Activated CD4-positive, CD25-positive, alpha-beta regulatory T cell treated with anti-CD3 and anti-CD28 coated beads, Interleukin-2, amount 50 U/mL, for 16 hours (primary cell): Measurements from ENCODE around the gene EFCAB6.
"Not testable (repeated sequence)": the region's sequence is repeated elsewhere in the genome, so short reads cannot be mapped to it uniquely, and the experiment has no call there.

Source experiments
- DNase-seq: peaks from one replicate; pipeline ENCODE4 v3.0.0-alpha.2; 2020; ENCODE audit warnings: low read depth, low spot score

The EFCAB6 gene

DNA sequence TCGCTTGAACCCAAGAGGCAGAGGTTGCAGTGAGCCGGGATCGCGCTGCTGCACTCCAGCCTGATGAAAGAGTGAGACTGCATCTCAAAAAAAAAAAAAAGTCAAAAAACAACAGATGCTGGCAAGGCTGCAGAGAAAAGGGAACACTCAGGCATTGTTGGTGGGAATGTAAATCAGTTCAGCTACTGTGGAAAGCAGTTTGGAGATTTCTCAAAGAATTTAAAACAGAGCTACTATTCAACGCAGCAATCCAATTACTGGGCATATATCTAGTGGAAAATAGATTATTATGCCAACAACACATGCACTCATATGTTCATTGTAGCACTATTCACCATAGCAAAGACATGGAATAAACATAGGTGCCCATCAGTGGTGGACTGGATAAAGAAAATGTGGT lies 89.7 kb downstream of the EFCAB6 start:
- no peak for DNase-seq

DNA sequence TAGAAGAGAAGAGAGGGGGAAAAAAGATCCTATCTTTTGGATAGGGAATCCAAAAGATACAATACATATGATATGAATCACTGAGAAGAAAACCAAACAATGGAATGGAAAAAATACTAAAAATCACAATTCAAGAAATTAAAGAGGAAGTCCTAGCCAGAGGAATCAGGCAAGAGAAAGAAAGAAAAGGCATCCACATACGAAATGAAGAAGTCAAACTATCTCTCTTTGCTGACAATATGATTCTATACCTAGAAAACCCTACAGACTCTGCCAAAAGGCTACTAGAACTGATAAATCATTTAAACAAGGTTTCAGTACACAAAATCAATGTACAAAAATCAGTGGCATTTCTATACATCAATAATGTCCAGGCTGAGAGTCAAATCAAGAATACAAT lies 91.4 kb downstream of the EFCAB6 start:
- no peak for DNase-seq

DNA sequence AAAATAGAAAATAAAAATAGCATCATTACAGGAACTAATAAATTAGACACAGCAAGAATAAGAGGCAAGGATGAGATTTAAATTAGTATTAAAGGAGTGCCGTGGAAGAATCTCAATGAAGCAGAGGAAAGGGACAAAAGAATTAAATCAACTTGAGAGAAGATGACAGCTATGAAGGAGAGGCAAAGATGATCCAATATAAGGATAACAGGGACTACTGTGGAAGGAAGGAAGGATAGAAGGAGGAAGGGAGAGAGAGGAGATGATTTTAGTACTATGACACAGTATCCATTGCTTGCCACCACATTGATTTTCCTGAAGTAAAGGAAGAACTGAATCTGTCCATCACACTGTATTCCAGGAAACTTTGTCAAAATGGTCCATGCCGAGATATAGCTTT lies 98.0 kb downstream of the EFCAB6 start:
- no peak for DNase-seq

DNA sequence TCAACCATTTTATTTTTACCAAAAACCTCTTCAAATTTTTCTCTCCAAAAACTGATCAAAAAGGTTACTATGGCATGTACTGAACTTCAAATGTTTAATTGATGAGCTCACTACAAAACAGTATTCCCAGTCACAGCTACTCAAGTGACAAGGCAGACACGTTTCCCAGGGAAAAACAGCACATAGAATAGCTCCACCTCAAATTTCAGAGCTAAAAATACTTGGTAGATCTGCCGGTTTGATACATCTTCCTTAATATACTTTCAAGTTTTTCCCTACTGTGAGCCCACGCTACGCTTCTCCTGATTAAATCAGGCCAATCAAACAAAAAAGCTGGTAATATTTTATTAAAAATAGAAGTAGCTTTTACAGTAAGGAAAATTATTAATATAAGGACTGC lies 100.4 kb downstream of the EFCAB6 start:
- no peak for DNase-seq

DNA sequence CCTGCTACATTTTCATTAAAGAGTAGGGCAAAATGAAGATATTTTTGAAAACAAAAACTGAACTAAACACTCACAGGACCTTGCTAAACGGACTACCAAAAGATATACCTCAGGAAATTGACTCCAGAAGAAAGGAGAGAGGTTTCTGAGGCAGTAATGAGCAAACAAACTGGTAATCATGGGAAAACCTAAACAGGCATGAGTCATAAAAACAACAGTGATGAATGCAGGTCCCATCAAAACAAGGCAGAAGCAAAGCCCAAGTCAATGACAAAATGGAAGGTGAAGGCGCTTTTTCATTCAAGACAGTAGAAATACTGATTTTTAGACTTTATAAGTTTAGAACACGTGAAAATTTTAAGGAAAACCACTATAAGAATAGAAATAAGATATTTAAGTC lies 104.5 kb downstream of the EFCAB6 start:
- DNase-seq = no peak

DNA sequence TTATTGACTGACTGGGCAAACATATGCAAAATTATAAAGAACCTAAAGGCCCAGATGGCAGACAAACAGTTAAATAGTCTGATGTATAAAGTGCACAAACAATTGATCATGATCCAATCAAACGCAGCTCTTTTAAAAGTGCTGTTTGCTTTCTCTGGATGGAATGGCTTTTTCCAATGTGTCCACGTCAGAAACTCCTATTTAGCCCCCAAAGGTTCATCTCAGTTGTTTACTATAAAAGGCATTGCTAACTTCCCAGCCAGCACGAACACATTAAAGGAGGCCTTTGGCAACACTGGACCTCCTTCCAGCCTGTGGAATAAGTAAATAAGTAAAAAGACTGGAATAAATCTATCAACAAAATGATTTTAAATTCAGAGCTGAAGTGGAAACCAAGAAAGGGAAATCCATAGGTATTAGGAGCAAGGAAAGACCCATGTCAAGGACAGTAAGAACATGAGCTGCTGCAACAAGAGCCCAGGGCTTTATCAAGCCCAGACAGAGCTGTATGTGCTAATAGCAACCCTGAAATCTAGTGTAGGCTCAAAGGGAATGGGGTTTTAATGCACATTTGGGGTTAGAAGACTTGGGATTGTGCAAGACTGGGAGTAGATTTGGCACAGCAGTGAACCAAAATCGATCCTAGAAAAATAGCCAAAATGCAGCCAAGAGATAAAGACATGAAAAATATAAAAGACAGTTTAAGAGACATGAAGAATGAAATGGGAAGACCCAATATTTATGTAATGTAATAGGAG lies 105.4 kb downstream of the EFCAB6 start:
- no peak for DNase-seq

DNA sequence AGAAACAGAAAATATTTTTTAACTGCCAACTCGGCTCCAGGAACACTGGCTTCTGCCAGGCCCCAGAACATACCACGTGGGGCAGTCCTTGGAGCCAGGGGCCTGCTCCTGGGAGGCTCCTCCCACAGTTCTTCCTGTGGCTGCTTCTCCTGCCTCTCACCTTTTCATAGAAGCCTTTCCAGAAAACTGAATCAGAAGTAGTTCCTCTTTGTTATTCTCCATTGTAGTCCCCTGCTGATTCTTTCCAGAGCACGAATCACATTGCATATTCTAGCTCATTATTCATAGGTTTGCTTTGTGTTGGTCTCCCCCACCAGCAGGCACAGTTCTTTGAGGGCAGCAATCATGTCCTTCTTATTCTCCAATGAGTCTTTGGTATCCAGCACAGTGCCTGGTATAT lies 106.0 kb downstream of the EFCAB6 start:
- DNase-seq = no peak

DNA sequence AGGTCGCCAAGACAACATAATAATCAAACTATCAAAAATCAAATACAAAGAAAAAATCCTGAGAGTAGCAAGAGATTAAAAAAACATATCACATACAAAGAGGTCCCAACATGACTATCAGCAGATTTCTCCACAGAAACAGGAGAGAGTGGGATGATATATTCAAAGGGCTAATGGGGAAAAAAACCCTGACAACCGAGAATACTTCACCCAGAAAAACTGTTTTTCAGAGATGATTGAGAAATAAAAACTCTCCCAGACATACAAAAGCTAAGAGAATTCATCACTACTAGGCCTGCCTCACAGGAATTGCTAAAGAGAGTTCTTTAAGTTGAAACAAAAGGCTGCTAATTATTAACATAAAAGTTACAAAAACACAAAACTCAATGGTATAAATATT lies 108.1 kb downstream of the EFCAB6 start:
- DNase-seq = no peak

DNA sequence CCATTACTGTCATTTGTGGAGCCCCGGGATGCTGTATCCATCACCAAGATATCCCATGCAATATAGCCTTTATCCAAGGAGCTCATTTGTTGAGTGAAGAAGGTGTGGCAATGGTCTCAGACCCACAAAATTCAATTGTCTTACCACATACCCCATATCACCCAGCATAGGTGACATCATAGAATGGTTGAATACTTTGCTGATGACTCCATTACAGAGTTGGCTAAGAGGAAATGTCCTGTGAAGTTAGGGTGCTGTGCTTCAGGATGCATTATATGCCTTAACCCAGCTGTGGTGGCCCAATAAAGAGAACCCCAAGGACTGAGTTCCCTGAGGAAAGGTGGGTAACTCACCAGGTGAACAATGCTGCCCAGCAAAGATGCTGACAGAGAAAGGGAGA lies 113.7 kb downstream of the EFCAB6 start:
- DNase-seq = no peak

DNA sequence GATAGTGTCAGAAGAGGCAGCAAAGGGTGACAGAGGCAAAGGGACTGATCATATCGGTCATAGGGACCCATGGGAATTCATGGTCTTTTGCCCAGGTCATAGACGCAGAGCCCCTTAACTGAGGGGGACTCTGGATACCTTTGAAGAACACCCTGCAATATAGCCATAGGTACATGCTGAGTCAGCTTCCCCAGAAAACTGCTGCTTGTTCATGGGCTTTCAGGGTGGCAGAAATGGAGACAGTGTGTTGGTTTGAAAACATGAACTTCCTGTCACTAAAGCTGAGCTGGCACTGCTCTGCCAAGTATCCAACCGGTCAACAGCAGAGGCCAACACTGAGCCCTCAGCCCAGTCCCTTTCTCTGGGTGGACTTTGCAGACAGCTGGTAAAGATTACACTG lies 114.2 kb downstream of the EFCAB6 start:
- DNase-seq = no peak

DNA sequence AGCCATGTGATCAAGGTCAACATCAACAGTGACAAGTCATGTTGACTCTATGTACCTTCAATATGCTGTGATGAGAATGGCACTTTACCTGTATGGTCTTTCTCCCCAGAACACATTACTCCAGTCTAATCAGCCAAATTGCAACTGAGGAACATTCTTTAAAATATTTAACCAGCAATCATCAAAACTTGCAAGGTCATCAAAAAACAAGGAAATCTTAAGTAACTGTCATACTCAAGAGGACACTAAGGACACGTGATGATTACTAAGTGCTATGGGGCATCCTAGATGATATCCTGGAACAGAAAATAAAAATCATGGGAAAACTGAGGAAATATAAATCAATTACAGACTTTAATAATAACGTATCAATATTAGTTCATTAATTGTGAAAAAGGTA lies 118.9 kb downstream of the EFCAB6 start:
- no peak for DNase-seq

DNA sequence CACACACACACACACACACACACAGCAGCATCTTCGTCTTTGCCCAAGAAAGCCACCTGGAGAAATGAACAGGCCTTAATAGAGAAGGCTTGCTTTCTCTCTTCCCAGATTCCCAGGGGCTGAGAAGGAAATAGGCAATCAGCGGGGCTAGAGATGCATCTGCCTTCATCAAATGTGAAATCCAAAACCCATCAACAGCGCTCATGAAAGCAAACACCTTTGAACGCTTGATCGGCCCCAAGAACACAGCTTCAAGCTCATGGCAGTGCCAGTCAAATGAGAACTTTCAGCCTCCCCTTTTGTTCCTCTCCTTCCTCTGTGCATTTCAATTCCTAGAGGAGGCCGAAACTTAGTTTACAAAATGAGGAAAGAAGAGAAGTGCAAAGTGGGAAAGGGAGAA lies 122.7 kb downstream of the EFCAB6 start:
- DNase-seq = no peak

DNA sequence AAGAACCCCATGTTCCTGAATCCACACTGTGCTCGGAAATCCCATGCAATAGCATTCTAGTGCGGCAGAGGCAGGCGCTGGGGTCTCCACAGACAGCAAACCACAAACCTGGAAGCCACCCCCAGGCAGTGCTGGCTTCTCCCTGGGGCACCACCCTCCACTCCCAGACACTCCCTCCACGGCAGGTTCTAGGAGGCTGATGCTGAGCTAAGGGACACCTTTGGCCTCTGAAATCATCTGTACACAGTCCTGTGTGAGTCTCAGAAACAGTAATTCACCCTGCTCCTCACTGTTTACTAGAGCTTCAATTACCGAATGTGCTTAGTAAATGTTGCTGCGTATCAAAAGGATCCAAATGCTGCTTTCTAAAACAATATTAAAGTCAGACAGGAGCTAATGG lies 129.3 kb downstream of the EFCAB6 start:
- DNase-seq = no peak

DNA sequence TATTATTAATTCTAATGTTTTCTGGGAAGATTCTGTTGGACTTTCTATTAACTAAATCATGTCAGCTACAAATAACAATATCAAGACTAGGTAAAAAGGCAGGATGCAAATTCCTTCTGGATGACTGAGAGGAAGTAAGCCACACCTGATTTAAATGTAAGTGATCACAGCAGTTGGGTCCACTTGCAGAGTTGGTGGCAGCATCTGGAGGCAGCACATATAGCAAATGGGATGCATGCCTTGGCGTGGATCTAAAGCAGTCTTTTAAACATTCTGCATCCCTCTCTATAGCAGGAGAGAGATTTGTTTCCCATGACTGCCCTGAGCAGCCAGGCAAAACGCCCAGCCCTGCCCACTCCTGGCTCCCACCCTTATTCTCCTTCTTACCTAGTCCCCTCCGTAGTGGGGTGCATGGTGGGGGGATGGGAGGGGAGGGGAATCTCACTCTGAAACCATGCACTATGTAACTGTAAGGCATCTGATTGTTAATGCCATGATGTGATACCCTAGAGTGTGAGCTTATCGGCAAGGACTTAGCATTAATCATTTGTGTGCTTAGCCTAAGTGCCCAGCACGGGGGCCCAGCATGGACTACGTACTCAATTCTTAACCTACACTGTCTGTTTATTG lies 130.3 kb downstream of the EFCAB6 start:
- no peak for DNase-seq

DNA sequence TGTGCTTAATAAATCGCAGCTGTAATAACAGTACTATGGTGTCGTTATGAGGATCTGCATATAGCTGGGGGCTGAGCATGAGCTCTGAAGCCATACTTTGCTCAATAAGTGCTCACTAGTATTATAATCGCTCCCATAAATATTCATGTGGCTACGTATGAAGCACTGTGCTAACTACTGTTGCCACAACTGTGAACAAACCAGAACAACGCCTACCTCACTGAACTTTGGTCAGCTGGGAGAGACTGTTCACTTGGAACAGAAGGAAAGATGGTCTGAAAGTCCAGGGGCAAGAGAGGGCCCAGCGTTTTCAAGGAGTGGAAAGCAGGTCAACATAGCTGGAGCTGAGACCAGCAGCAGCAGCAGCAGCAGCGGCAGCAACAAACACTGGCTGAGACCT lies 141.6 kb downstream of the EFCAB6 start:
- DNase-seq = no peak

DNA sequence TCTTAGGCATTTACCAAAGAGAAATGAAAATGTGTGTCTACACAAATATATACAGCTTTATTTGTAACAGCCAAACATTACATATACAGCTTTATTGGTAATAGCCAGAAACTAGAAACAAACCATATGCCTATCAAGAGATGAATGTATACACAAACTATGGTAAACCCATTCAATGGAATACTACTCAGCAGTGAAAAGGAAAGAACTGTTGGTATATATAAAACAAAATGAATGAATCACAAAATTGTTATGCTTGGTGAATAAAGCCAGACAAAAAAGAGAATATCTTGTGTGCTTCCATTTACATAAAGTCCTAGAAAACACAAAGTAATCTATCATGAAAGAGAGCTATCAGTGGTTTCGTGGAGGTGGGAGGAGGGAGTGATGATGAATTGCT lies 142.9 kb downstream of the EFCAB6 start:
- DNase-seq = no peak

DNA sequence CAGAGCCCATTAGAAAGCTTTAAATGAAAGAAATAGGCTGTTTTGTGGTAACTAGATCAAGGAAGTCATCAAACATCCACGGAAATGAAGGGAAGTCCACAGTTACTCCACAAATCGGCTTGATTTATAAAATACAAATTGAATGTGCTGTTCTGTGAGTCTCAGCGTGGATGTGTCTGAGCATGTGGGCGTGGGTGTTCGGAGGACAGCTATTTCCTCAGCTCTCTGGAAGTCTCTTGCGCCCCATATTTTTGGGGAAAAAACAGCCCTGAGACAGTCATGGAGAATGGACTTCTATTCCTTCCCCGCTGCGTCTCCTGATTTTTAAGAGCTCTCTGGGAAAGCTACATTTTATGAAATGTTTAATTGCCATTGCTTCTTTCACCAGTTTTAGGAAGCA lies 144.4 kb downstream of the EFCAB6 start:
- DNase-seq = no peak

DNA sequence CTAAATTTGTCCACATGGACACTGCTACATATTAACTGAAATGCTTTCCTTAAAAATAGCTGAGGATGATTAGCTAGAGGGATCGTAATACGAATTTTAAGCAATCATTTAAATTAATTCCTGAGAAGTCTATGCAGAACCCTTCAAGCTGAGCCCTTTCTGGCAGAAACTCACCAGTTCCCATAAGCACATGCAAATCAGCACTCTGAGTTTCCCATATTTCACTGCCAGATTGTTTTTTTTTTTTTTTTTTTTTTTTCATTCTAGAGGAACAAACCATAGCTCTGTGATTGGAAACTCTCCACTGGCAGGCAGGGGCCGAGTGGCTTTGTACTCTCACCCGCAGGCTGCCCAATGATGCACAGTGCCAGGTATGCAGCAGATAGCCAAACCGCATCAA lies 145.6 kb downstream of the EFCAB6 start:
- no peak for DNase-seq

DNA sequence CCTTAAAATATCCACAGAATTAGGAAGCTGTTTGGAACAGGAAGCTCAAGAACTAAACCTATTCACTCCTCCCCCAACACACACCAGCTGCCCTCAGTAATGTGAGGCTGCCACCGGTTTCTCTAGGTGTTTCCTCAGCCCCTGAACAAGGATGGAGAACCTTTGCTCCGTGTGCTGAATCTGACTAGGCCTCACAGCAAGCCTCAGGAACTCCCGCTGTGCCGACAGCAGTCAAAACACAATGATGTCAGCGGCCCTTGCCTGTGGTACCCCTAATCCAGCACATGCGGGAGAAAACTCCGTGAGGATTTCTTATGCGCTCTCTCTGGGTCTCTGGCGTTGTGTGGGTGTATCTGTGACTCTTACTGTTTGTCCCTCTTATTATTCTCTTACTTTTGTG lies 153.3 kb downstream of the EFCAB6 start:
- no peak for DNase-seq

DNA sequence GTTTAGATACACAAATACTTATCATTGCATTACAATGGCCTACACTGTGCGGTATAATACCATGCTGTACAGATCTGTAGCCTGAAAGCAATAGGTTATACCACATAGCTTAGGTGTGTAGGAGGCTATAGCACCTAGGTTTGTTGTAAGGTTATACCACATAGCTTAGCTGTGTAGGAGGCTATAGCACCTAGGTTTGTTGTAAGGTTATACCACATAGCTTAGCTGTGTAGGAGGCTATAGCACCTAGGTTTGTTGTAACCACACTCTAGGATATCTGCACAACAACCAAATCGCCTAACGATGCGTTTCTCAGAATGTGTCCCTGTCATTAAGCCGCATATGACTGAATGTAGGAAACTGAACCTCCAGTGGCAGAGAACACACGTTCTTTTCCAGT lies 155.5 kb downstream of the EFCAB6 start:
- DNase-seq = not testable (repeated sequence)

DNA sequence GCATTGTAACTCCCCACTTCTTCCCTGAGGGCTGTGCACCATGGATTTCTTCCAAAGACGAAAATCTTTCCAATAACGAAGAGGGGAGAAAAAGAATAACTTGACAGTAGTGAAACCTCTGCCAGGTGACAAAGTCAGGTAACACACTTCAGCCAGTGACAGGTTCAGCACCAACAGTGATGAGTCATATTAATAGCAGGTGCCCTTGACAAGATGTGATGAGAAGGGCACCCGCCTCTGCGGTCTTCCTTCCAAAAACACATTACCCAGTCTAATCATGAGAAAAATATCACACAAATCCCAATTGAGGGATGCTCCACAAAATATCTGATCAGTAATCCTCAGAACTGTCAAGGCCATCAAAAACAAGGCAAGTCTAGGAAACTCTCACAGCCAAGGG lies 157.8 kb downstream of the EFCAB6 start:
- DNase-seq = no peak

DNA sequence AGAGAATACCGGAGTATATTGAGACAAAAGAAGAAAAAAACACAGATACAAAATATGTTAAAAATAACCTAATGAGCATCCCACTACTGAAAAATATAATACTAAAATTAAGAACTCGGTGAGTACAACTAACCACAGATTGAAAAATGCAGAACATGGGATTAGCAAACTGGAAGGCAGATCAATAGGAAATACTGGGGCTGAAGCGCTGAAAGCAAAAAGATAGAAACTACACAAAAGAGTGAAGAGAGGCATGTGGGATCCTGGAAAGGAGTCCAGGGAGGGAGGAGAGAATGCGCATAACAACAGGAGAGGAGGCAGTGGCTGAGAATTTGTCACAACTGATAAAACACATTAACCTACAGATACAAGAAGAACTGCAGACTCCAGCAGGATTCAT lies 159.3 kb downstream of the EFCAB6 start:
- DNase-seq = no peak

DNA sequence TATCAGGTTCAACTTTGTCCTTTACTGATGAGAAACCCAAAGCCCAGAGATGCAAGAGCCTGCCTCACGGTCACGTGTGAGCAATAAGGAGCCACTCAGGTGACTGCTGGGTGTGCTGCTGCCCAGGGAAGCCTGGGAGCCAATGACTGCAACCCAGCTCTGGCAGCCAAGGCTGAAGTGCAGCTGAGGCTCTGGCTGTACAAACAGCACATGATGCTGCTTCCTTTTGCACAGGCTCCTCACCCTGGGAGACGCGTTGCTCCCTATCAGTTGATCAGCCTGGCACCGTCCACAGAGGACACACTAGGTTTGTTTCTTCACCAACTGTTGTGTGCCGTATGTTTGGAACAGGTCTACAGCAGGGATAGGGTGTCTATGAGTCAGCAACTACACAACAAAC lies 168.7 kb downstream of the EFCAB6 start:
- no peak for DNase-seq
